Activated T-cell treated with anti-CD3 and anti-CD28 coated beads for 24 hours (primary cell): Measurements from ENCODE around the gene RBM12.

Experiments used
- DNase-seq: peaks from one replicate; pipeline ENCODE4 v3.0.0-alpha.2; 2020; ENCODE audit warnings: low read depth

RBM12 gene

GRCh38 chr20:35600176-35600992 is 64.3 kb downstream of the RBM12 start:
- DNase-seq = no peak

- no peak for DNase-seq
Observed at GRCh38 chr20:35599776-35600120, 65.0 kb downstream of the RBM12 start.
